Testis (tissue), 2 donors: ENCODE data around the gene TNN.

Experiments
- POLR2A ChIP-seq: fragments of 450-650 bp; IDR thresholded peaks from one replicate; pipeline ENCODE4 v1.6.1; 2017; ENCODE audit warnings: antibody characterized with exemption, mild to moderate bottlenecking, moderate library complexity
- TF ChIP-seq, protein P1 (sequence below), 3 experiments: fragments of 450-650 bp in 2 of 3; fragments of 200-600 bp in 1 of 3; sonication (generic) in 1 of 3; IDR thresholded peaks; one replicate each; pipeline ENCODE4 v1.5.1; 2016 to 2019; ENCODE audit warnings: antibody characterized with exemption in 3 of 3, mild to moderate bottlenecking in 2 of 3, moderate library complexity in 1 of 3

DNA sequence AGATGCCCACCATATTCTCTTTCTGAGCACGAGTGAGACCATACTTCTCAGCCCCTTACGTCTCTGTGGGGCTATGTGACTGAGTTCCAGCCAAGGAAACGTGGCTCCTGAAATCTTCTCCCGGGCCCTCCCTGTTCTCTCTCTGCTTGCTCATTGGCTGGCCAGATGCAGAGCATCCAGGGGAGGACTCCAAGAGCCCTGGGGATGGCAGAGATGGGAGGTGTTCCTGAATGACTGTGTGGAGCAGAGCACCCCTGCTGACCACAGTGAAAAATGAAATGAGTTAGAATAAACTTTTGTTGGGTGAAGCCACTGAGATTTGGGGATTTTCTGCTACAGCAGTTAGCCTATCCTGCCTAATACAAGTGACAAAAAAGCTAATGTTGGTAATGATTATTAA, 101.1 kb downstream of the TNN start:
- TF ChIP-seq, protein P1, sequence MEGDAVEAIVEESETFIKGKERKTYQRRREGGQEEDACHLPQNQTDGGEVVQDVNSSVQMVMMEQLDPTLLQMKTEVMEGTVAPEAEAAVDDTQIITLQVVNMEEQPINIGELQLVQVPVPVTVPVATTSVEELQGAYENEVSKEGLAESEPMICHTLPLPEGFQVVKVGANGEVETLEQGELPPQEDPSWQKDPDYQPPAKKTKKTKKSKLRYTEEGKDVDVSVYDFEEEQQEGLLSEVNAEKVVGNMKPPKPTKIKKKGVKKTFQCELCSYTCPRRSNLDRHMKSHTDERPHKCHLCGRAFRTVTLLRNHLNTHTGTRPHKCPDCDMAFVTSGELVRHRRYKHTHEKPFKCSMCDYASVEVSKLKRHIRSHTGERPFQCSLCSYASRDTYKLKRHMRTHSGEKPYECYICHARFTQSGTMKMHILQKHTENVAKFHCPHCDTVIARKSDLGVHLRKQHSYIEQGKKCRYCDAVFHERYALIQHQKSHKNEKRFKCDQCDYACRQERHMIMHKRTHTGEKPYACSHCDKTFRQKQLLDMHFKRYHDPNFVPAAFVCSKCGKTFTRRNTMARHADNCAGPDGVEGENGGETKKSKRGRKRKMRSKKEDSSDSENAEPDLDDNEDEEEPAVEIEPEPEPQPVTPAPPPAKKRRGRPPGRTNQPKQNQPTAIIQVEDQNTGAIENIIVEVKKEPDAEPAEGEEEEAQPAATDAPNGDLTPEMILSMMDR (IDR thresholded peaks at IDR 0.05): no peak
- no peak for TF ChIP-seq POLR2A
